Inflammatory macrophage treated with lipopolysaccharide for 4 hours (primary cell): ENCODE data around the gene TCF7L1.

Source experiments
- DNase-seq: peaks from one replicate; pipeline ENCODE4 v3.0.0-alpha.2; 2020

TCF7L1 gene

GRCh38 chr2:85165088-85165690, 32.0 kb downstream of the TCF7L1 start:
- DNase-seq: no peak

- no peak for DNase-seq
Observed at GRCh38 chr2:85166021-85166420, 32.8 kb downstream of the TCF7L1 start.

- no peak for DNase-seq
Observed at GRCh38 chr2:85167479-85167878, 34.3 kb downstream of the TCF7L1 start.

GRCh38 chr2:85168942-85169341, 35.8 kb downstream of the TCF7L1 start:
- DNase-seq: peak; percentile 92

GRCh38 chr2:85169581-85169980, 36.4 kb downstream of the TCF7L1 start:
- no peak for DNase-seq

- peak; percentile 83 for DNase-seq
Observed at GRCh38 chr2:85170938-85171475, 37.8 kb downstream of the TCF7L1 start.

GRCh38 chr2:85171916-85172315, 38.7 kb downstream of the TCF7L1 start:
- no peak for DNase-seq

GRCh38 chr2:85173909-85174308, 40.7 kb downstream of the TCF7L1 start:
- DNase-seq: peak; percentile 29

- no peak for DNase-seq
Observed at GRCh38 chr2:85174943-85175342, 41.8 kb downstream of the TCF7L1 start.

- no peak for DNase-seq
Observed at GRCh38 chr2:85175369-85176299, 42.4 kb downstream of the TCF7L1 start.

- no peak for DNase-seq
Observed at GRCh38 chr2:85177031-85177824, 44.0 kb downstream of the TCF7L1 start.

- DNase-seq: no peak
Observed at GRCh38 chr2:85178154-85178553, 45.0 kb downstream of the TCF7L1 start.

- no peak for DNase-seq
Observed at GRCh38 chr2:85178980-85179411, 45.8 kb downstream of the TCF7L1 start.

- DNase-seq: no peak
Observed at GRCh38 chr2:85179541-85179940, 46.3 kb downstream of the TCF7L1 start.

- DNase-seq: no peak
Observed at GRCh38 chr2:85180322-85181133, 47.3 kb downstream of the TCF7L1 start.

GRCh38 chr2:85181134-85181631, 48.0 kb downstream of the TCF7L1 start:
- DNase-seq: no peak

- DNase-seq: no peak
Observed at GRCh38 chr2:85181844-85182456, 48.8 kb downstream of the TCF7L1 start.

- DNase-seq: no peak
Observed at GRCh38 chr2:85183076-85183475, 49.9 kb downstream of the TCF7L1 start.

GRCh38 chr2:85183479-85183878, 50.3 kb downstream of the TCF7L1 start:
- no peak for DNase-seq

- no peak for DNase-seq
Observed at GRCh38 chr2:85184231-85184630, 51.0 kb downstream of the TCF7L1 start.

- DNase-seq: no peak
Observed at GRCh38 chr2:85184990-85185389, 51.8 kb downstream of the TCF7L1 start.
